Astrocyte (in vitro differentiated cells and primary cell): ENCODE measurements around the gene TMTC1.

ENCODE experiments used
- EZH2 ChIP-seq: IDR thresholded peaks from 2 replicates; pipeline ENCODE4 v1.6.1; 2012; ENCODE audit warnings: mild to moderate bottlenecking, low read length, inconsistent platforms; ENCODE audit not compliant: insufficient read depth
- TF ChIP-seq, protein P1 (sequence below): IDR thresholded peaks from 2 replicates; pipeline ENCODE4 v1.5.1; 2011; ENCODE audit warnings: low read depth, mild to moderate bottlenecking, inconsistent platforms, low read length, moderate library complexity; ENCODE audit not compliant: insufficient read depth

DNA sequence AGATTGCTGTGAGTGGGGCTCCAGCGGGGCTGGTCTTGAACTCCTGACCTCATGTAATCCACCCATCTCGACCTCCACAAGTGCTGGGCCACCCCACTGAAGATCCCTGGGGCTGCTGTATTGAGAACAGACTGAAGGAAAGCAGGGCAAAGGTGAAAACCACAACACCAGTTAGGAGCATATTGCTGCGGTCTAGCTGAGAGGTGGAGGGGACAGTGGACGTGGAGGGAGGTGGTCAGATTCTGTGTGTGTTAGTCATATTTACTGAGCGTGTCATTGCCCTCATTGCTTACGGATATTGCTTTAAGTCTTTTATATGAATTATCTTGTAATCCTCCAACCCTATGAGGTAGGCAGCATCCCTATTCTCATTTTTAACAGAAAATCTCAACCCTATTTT is 217.3 kb downstream of the TMTC1 start:
- no peak for TF ChIP-seq EZH2
- TF ChIP-seq, protein P1, sequence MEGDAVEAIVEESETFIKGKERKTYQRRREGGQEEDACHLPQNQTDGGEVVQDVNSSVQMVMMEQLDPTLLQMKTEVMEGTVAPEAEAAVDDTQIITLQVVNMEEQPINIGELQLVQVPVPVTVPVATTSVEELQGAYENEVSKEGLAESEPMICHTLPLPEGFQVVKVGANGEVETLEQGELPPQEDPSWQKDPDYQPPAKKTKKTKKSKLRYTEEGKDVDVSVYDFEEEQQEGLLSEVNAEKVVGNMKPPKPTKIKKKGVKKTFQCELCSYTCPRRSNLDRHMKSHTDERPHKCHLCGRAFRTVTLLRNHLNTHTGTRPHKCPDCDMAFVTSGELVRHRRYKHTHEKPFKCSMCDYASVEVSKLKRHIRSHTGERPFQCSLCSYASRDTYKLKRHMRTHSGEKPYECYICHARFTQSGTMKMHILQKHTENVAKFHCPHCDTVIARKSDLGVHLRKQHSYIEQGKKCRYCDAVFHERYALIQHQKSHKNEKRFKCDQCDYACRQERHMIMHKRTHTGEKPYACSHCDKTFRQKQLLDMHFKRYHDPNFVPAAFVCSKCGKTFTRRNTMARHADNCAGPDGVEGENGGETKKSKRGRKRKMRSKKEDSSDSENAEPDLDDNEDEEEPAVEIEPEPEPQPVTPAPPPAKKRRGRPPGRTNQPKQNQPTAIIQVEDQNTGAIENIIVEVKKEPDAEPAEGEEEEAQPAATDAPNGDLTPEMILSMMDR: no peak
